Neural cell (in vitro differentiated cells): ENCODE measurements around the gene TMEM44. TPM values are rescaled to one million over a fixed set of nuclear protein-coding genes. Genes with fewer than 3 reads are reported as not detected.

Source experiments
- H2AFZ ChIP-seq: fragments of 200-600, 300-800 bp; sonication (generic), shearing (Covaris generic); 2 replicates; pipeline ENCODE4 v1.6.0; 2014; ENCODE audit warnings: low read depth, mild to moderate bottlenecking, antibody characterized with exemption, low read length, moderate library complexity
- H3F3A ChIP-seq: fragments of 200-600 bp; shearing (Covaris generic); 2 replicates; pipeline ENCODE4 v1.6.1; 2016; ENCODE audit warnings: mild to moderate bottlenecking, moderate library complexity, mixed read lengths, antibody characterized with exemption, low read length; ENCODE audit not compliant: insufficient read depth, poor library complexity, severe bottlenecking
- H3K27ac ChIP-seq: fragments of 200-600, 300-800 bp; sonication (generic), shearing (Covaris generic); 2 replicates; pipeline ENCODE4 v1.5.1; 2014; ENCODE audit warnings: mild to moderate bottlenecking, low read length, moderate library complexity
- H3K27me3 ChIP-seq: fragments of 300-800, 200-600 bp; sonication (generic), shearing (Covaris generic); 2 replicates; pipeline ENCODE4 v1.6.0; 2014; ENCODE audit warnings: mild to moderate bottlenecking, low read depth, low read length, moderate library complexity; ENCODE audit not compliant: insufficient read depth
- H3K36me3 ChIP-seq: fragments of 300-800, 200-600 bp; sonication (generic), shearing (Covaris generic); 2 replicates; pipeline ENCODE4 v1.5.1; 2014; ENCODE audit warnings: mild to moderate bottlenecking, antibody characterized with exemption, low read length, moderate library complexity; ENCODE audit not compliant: insufficient read depth
- H3K4me2 ChIP-seq: fragments of 300-800, 200-600 bp; sonication (generic), shearing (Covaris generic); 2 replicates; pipeline ENCODE4 v1.6.0; 2014; ENCODE audit warnings: mild to moderate bottlenecking, low read length
- H3K4me3 ChIP-seq: fragments of 300-800, 200-600 bp; sonication (generic), shearing (Covaris generic); 2 replicates; pipeline ENCODE4 v1.5.1; 2014; ENCODE audit warnings: mild to moderate bottlenecking, low read length, moderate library complexity
- H3K79me2 ChIP-seq: fragments of 200-600 bp; shearing (Covaris generic); replicated peaks from 2 replicates; pipeline ENCODE4 v1.6.0; 2014; ENCODE audit warnings: mild to moderate bottlenecking, low read length, moderate library complexity; ENCODE audit not compliant: insufficient read depth
- H3K9ac ChIP-seq: fragments of 300-800, 200-600 bp; sonication (generic), shearing (Covaris generic); 2 replicates; pipeline ENCODE4 v1.6.1; 2016; ENCODE audit warnings: mild to moderate bottlenecking, low read length, mixed read lengths
- H3K9me2 ChIP-seq: fragments of 200-600 bp; shearing (Covaris generic); 2 replicates; pipeline ENCODE4 v1.6.1; 2016; ENCODE audit warnings: mild to moderate bottlenecking, low read length, mixed read lengths; ENCODE audit not compliant: insufficient read depth
- H3K9me3 ChIP-seq: fragments of 200-600, 300-800 bp; sonication (generic), shearing (Covaris generic); 2 replicates; pipeline ENCODE4 v1.6.1; 2016; ENCODE audit warnings: mild to moderate bottlenecking, mixed run types, low read length, moderate library complexity, mixed read lengths
- H4K20me1 ChIP-seq: fragments of 200-600 bp; shearing (Covaris generic); 2 replicates; pipeline ENCODE4 v1.6.1; 2016; ENCODE audit warnings: mild to moderate bottlenecking, mixed run types; ENCODE audit not compliant: insufficient read depth
- CTCF ChIP-seq: fragments of 450-650 bp; IDR thresholded peaks from 2 replicates; pipeline ENCODE4 v1.5.1; 2014; ENCODE audit warnings: antibody characterized with exemption, mild to moderate bottlenecking, moderate library complexity; ENCODE audit not compliant: poor library complexity, severe bottlenecking
- EP300 ChIP-seq: fragments of 450-650 bp; conservative IDR thresholded peaks from 2 replicates; pipeline ENCODE4 v1.6.1; 2014; ENCODE audit warnings: antibody characterized with exemption, mild to moderate bottlenecking, moderate library complexity; ENCODE audit not compliant: poor library complexity, severe bottlenecking
- EZH2 ChIP-seq: fragments of 200-600, 300-800 bp; shearing (Covaris generic), sonication (generic); IDR thresholded peaks from 2 replicates; pipeline ENCODE4 v1.6.1; 2014; ENCODE audit warnings: antibody characterized with exemption, low read length, borderline replicate concordance, mild to moderate bottlenecking; ENCODE audit not compliant: insufficient read depth, poor library complexity, severe bottlenecking
- MXI1 ChIP-seq: fragments of 450-650 bp; conservative IDR thresholded peaks from 2 replicates; pipeline ENCODE4 v1.6.1; 2014; ENCODE audit warnings: antibody characterized with exemption, mild to moderate bottlenecking; ENCODE audit not compliant: poor library complexity, severe bottlenecking
- POLR2AphosphoS5 ChIP-seq: IDR thresholded peaks from 2 replicates; pipeline ENCODE4 v1.6.1; 2012
- RAD21 ChIP-seq: fragments of 450-650 bp; conservative IDR thresholded peaks from 2 replicates; pipeline ENCODE4 v1.6.1; 2014; ENCODE audit warnings: antibody characterized with exemption, mild to moderate bottlenecking, moderate library complexity
- REST ChIP-seq: IDR thresholded peaks from 2 replicates; pipeline ENCODE4 v1.6.1; 2012; ENCODE audit warnings: borderline replicate concordance
- SMC3 ChIP-seq: fragments of 450-650 bp; conservative IDR thresholded peaks from 2 replicates; pipeline ENCODE4 v1.6.1; 2014; ENCODE audit warnings: antibody characterized with exemption, mild to moderate bottlenecking, moderate library complexity; ENCODE audit not compliant: poor library complexity
- TAF1 ChIP-seq: IDR thresholded peaks from 2 replicates; pipeline ENCODE4 v1.6.1; 2012; ENCODE audit warnings: low read depth
- polyA plus RNA-seq: library from polyadenylated mRNA; depleted of rRNA; stranded (reverse); fragments of >200 nt; gene quantifications from 2 replicates; pipeline ENCODE4 v1.2.3, GENCODE V29; 2014

The TMEM44 gene
- polyA plus RNA-seq, 1 donor from 2014 or later: 40.6 TPM

GRCh38 chr3:194676471-194676870 is 43.3 kb upstream of the TMEM44 start:
- H3K79me2 ChIP-seq: peaks cover 4% of the 10 kb centered on the region
- H3F3A ChIP-seq: no peaks in the 10 kb centered on the region
- no peaks in the 10 kb centered on the region for H4K20me1 ChIP-seq
- no peaks in the 10 kb centered on the region for H3K36me3 ChIP-seq
- H2AFZ ChIP-seq: no peak overlapping the region
- peaks cover 8% of the 10 kb centered on the region for H3K27me3 ChIP-seq
- TF ChIP-seq CTCF: no peak
- TF ChIP-seq MXI1: no peak
- no peak for TF ChIP-seq POLR2AphosphoS5
- TF ChIP-seq TAF1: no peak
- TF ChIP-seq EZH2: no peak
- no peak for TF ChIP-seq SMC3
- no peak for TF ChIP-seq RAD21
- TF ChIP-seq EP300: no peak
- no peak for TF ChIP-seq REST
- no peaks in the 10 kb centered on the region for H3K9me3 ChIP-seq
- H3K27ac ChIP-seq: no peak overlapping the region
- H3K9ac ChIP-seq: no peak overlapping the region
- H3K4me2 ChIP-seq: no peak overlapping the region
- H3K9me2 ChIP-seq: no peaks in the 10 kb centered on the region
- H3K4me3 ChIP-seq: no peak overlapping the region

GRCh38 chr3:194675680-194676079 is 42.5 kb upstream of the TMEM44 start:
- Histone ChIP-seq H3K4me2 (no peak overlapping the region), H3F3A (no peaks in the 10 kb centered on the region), H3K9me3 (no peaks in the 10 kb centered on the region), H3K36me3 (no peaks in the 10 kb centered on the region), H2AFZ (no peak overlapping the region), H3K9ac (no peak overlapping the region), H3K4me3 (no peak overlapping the region), H3K27me3 (peaks cover 6% of the 10 kb centered on the region), H3K79me2 (peaks cover 12% of the 10 kb centered on the region), H3K9me2 (no peaks in the 10 kb centered on the region), H3K27ac (no peak overlapping the region), H4K20me1 (no peaks in the 10 kb centered on the region)
- no peak for TF ChIP-seq RAD21
- TF ChIP-seq SMC3: no peak

- H3K36me3 ChIP-seq: no peaks in the 10 kb centered on the region
- peaks cover 16% of the 10 kb centered on the region for H3K79me2 ChIP-seq
- no peak overlapping the region for H3K4me2 ChIP-seq
- H3F3A ChIP-seq: no peaks in the 10 kb centered on the region
- H3K9ac ChIP-seq: no peak overlapping the region
- H2AFZ ChIP-seq: no peak overlapping the region
- no peak overlapping the region for H3K27ac ChIP-seq
- no peaks in the 10 kb centered on the region for H3K9me3 ChIP-seq
- no peaks in the 10 kb centered on the region for H3K9me2 ChIP-seq
- no peaks in the 10 kb centered on the region for H4K20me1 ChIP-seq
- TF ChIP-seq CTCF: no peak
- TF ChIP-seq REST: no peak
- no peak for TF ChIP-seq TAF1
- TF ChIP-seq POLR2AphosphoS5: no peak
- no peak for TF ChIP-seq EZH2
- no peak for TF ChIP-seq SMC3
- TF ChIP-seq MXI1: no peak
- TF ChIP-seq EP300: no peak
- TF ChIP-seq RAD21: no peak
- peaks cover 6% of the 10 kb centered on the region for H3K27me3 ChIP-seq
- H3K4me3 ChIP-seq: no peak overlapping the region
Observed at GRCh38 chr3:194675081-194675640, 41.9 kb upstream of the TMEM44 start.
